Eye (tissue), 1 donor: Measurements from ENCODE around the gene UXS1.
"Not testable (repeated sequence)": the region's sequence is repeated elsewhere in the genome, so short reads cannot be mapped to it uniquely, and the experiment has no call there.

ENCODE experiments used
- DNase-seq: peaks from one replicate; pipeline ENCODE4 v3.0.0-alpha.2; 2015

UXS1 gene

GRCh38 chr2:106159866-106160785 lies 34.0 kb downstream of the UXS1 start:
- DNase-seq: no peak

- no peak for DNase-seq
These were observed 35.2 kb downstream of the UXS1 start for GRCh38 chr2:106158871-106159270.

GRCh38 chr2:106158131-106158530 lies 36.0 kb downstream of the UXS1 start:
- DNase-seq: no peak

DNA sequence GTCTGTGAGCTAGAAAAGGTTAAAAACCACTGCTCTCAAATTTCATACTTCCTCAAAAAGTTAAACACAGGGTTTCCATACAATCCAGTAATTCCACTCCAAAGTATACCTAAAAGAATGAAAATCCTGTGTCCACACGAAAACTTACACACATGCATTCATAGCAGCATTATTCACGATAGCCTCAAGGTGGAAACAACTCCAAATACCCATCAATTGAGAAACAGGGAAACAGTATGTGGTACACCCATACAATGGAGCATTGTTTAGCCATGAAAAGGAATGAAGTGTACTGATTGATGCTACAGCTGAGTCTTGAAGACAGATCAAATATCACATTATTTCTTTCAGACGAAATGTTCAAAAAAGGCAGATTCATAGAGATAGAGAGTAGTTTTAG lies 36.7 kb downstream of the UXS1 start:
- DNase-seq: no peak

DNA sequence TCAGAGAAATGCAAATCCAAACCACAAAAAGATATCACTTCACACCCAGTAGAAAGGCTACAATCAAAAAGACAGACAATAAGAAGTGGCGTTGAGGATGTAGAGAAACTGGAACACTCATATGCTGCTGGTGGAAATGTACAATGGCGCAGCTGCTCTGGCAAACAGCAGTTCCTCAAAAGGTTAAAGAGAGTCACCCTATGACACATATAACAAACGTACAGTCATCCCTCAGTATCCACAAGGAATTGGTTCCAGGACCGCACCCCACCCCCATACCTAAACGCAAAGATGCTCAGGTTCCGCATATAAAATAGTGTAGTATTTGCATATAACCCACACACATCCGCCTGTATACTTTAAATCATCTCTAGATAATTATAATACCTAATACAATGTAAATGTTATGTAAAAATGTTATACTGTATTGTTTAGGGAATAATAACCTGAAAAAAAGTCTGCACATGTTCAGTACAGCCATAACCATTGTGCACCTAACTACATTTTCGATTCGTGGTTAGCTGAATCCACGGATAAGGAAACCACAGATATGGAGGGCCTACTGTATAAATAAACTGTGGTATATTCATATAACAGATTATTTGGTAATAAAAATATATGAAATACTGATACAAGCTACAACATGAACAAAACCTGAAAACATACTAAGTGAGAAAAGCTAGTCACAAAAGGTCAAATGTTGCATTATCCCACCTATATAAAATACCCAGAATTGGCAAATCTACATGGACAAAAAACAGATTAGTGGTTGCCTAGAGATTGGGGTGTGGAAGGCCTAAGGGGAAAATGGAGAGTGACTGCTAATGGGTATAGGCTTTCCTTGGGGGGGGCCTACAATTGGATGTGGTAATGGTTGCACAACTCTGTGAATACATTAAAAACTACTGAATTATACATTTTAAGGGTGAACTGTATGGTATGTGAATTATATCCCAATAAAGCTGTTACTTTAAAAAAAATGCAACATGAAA lies 37.5 kb downstream of the UXS1 start:
- DNase-seq: no peak

GRCh38 chr2:106153781-106154180 lies 40.3 kb downstream of the UXS1 start:
- DNase-seq: no peak

GRCh38 chr2:106147665-106148064 lies 46.4 kb downstream of the UXS1 start:
- no peak for DNase-seq

DNA sequence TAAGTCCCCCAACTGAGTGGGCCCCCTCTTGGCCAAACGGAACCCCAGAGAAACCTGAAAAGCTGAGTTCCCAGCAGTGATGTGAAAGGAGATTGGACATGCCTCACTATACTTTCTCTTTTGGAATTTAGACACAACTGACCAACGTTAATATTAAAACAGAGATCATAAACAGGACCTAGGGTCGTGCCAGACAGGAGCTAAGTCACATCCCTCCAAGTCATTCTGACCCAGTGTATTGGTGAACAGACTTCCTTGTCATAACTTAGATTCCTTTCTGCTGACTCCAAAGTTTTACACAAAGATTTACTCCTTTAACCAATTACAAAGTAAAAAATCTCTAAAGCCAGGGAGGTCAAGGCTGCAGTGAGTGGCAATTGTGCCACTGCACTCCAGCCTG lies 46.9 kb downstream of the UXS1 start:
- no peak for DNase-seq

GRCh38 chr2:106144621-106145331 lies 49.3 kb downstream of the UXS1 start:
- DNase-seq: no peak

- DNase-seq: peak; percentile 69
These were observed 50.4 kb downstream of the UXS1 start for GRCh38 chr2:106143495-106144215.

- DNase-seq: no peak
These were observed 51.4 kb downstream of the UXS1 start for GRCh38 chr2:106142683-106143082.

- no peak for DNase-seq
These were observed 53.2 kb downstream of the UXS1 start for GRCh38 chr2:106140913-106141312.

DNA sequence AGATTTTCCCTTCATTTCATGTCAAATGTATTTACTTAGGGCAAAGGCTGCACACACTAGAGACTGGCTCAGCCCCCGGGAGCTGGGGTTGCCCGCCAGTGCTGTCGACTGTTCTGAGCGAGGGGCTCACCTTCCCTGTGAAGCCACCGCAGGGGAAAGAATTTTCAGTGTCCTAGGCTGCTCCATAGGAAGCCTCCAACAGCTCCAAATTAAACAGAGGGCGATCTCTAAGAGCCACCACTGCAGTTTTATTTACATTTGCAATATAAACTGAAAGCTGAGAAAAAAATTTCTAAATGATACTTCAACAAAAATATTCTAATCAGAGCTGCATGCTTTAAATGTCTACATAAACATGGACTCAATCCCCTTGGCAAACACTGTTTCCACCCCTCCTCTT lies 54.0 kb downstream of the UXS1 start:
- no peak for DNase-seq

- peak; percentile 22 for DNase-seq
These were observed 54.7 kb downstream of the UXS1 start for GRCh38 chr2:106139238-106139935.

- no peak for DNase-seq
These were observed 55.4 kb downstream of the UXS1 start for GRCh38 chr2:106138543-106139237.

GRCh38 chr2:106137731-106138521 lies 56.2 kb downstream of the UXS1 start:
- DNase-seq: no peak

DNA sequence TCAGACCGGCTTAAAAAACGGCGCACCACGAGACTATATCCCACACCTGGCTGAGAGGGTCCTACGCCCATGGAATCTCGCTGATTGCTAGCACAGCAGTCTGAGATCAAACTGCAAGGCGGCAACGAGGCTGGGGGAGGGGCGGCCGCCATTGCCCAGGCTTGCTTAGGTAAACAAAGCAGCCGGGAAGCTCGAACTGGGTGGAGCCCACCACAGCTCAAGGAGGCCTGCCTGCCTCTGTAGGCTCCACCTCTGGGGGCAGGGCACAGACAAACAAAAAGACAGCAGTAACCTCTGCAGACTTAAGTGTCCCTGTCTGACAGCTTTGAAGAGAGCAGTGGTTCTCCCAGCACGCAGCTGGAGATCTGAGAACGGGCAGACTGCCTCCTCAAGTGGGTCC lies 62.9 kb downstream of the UXS1 start:
- not testable (repeated sequence) for DNase-seq

DNA sequence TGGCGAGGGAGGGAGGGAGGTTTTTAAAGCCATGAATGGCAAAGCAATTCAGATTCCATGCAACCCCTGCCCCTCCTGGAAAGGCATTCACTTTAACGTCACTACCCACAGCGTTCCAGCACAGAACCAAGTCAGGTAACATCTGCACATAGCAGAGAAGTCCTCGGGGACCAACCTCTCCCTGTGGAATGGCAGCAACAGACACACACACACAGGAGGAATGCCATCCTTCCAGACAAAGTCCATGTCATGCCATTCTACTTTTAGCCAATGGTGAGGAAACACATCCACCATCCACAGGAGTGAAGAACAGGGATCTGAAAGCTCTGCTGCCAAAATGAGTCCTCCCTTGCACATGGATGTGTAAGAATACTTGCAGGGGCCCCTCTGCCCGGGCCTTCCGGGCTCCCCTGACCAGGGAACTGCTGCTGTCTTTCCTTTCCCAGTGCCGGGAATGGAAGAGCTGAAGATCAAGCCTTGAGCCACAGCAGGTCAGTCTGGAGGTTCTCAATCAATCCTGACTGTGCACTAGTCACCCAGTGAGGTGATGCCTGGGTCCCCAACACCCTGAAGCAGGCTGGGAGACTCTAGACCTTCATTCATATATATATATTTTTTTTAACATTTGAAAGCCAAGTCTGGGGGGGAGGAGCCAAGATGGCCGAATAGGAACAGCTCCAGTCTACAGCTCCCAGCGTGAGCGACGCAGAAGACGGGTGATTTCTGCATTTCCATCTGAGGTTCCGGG lies 63.7 kb downstream of the UXS1 start:
- DNase-seq: no peak

- no peak for DNase-seq
These were observed 64.5 kb downstream of the UXS1 start for GRCh38 chr2:106129592-106129991.
